GM18507 (cell line): ENCODE results near the gene ATXN7L3.
A peak's percentile ranks its signal among the peaks of the same experiment; 100 is the strongest.
"Not testable (repeated sequence)": the region's sequence is repeated elsewhere in the genome, so short reads cannot be mapped to it uniquely, and the experiment has no call there.

Experiments
- DNase-seq: peaks from one replicate; pipeline ENCODE4 v3.0.0; 2011; ENCODE audit warnings: low read depth; ENCODE audit not compliant: insufficient read length; ENCODE audit errors: extremely low spot score
- FAIRE-seq: peaks from 2 replicates; lab custom pipeline; 2011; peaks lifted over from hg19 to GRCh38; lab: Jason Lieb, UNC

Gene ATXN7L3

GRCh38 chr17:44199553-44200477 is at the start of gene ATXN7L3:
TSS of gene ATXN7L3 (minus strand) at chr17:44199884. CDS start at chr17:44198070, 1,814 bp downstream.
- DNase-seq, result peak; percentile 94
- peak; percentile 96 for FAIRE-seq

- DNase-seq (no peak), FAIRE-seq (no peak)
Measured at GRCh38 chr17:44247876-44248736, 48.4 kb upstream of the ATXN7L3 start.

GRCh38 chr17:44247440-44247841 is 47.8 kb upstream of the ATXN7L3 start:
- DNase-seq (no peak), FAIRE-seq (no peak)

GRCh38 chr17:44241106-44241624 is 41.5 kb upstream of the ATXN7L3 start:
- no peak for DNase-seq
- FAIRE-seq, result no peak

- FAIRE-seq, DNase-seq: not testable (repeated sequence)
Measured at GRCh38 chr17:44237886-44238285, 38.2 kb upstream of the ATXN7L3 start.

GRCh38 chr17:44236444-44236991 is 36.8 kb upstream of the ATXN7L3 start:
- FAIRE-seq, result peak; percentile 66
- no peak for DNase-seq

- FAIRE-seq, result no peak
- DNase-seq, result no peak
Measured at GRCh38 chr17:44235583-44235936, 35.9 kb upstream of the ATXN7L3 start.

GRCh38 chr17:44233582-44233981 is 33.9 kb upstream of the ATXN7L3 start:
- no peak for FAIRE-seq
- no peak for DNase-seq

GRCh38 chr17:44232061-44232460 is 32.4 kb upstream of the ATXN7L3 start:
- no peak for FAIRE-seq
- DNase-seq, result no peak

GRCh38 chr17:44230140-44230539 is 30.5 kb upstream of the ATXN7L3 start:
- FAIRE-seq (no peak), DNase-seq (no peak)

- FAIRE-seq, result no peak
- DNase-seq, result no peak
Measured at GRCh38 chr17:44229090-44229489, 29.4 kb upstream of the ATXN7L3 start.

GRCh38 chr17:44223541-44224071 is 23.9 kb upstream of the ATXN7L3 start:
- no peak for FAIRE-seq

GRCh38 chr17:44222112-44222869 is 22.6 kb upstream of the ATXN7L3 start:
- FAIRE-seq, result peak; percentile 42
- no peak for DNase-seq

More at GRCh38 chr17:44223541-44224071, 23.9 kb upstream of the ATXN7L3 start:
- no peak for DNase-seq

GRCh38 chr17:44221862-44222111 is 22.1 kb upstream of the ATXN7L3 start:
- no peak for FAIRE-seq

GRCh38 chr17:44221084-44221861 is 21.6 kb upstream of the ATXN7L3 start:
- no peak for DNase-seq
- FAIRE-seq, result peak; percentile 68

More at GRCh38 chr17:44221862-44222111, 22.1 kb upstream of the ATXN7L3 start:
- no peak for DNase-seq

GRCh38 chr17:44220213-44221083 is 20.8 kb upstream of the ATXN7L3 start:
- FAIRE-seq (no peak), DNase-seq (no peak)

- FAIRE-seq, result no peak
- DNase-seq, result no peak
Measured at GRCh38 chr17:44219616-44220212, 20.0 kb upstream of the ATXN7L3 start, which contains the start of gene UBTF. TSS of gene UBTF (minus strand) at chr17:44219675. CDS start at chr17:44218229, 1,446 bp downstream.
